GM21723 (cell line): ENCODE results near the gene FLVCR1.
A peak's percentile ranks its signal among the peaks of the same experiment; 100 is the strongest.
"Not testable (repeated sequence)": the region's sequence is repeated elsewhere in the genome, so short reads cannot be mapped to it uniquely, and the experiment has no call there.

Experiments
- ATAC-seq: cut with Tn5 transposase; IDR thresholded peaks from one replicate; pipeline ENCODE4 v1.9.1; 2021; ENCODE audit warnings: mild to moderate bottlenecking, moderate library complexity; ENCODE audit not compliant: unreplicated experiment

FLVCR1 gene

GRCh38 chr1:212858461-212859265, 588 bp downstream of the FLVCR1 start:
- ATAC-seq, result peak; percentile 32

GRCh38 chr1:212860713-212861581, 2.9 kb downstream of the FLVCR1 start:
- no peak for ATAC-seq

GRCh38 chr1:212862111-212862690, 4.1 kb downstream of the FLVCR1 start:
- no peak for ATAC-seq

GRCh38 chr1:212863345-212863744, 5.3 kb downstream of the FLVCR1 start:
- ATAC-seq, result not testable (repeated sequence)

GRCh38 chr1:212864201-212864600, 6.1 kb downstream of the FLVCR1 start:
- ATAC-seq, result no peak

GRCh38 chr1:212867192-212867591, 9.1 kb downstream of the FLVCR1 start:
- no peak for ATAC-seq

GRCh38 chr1:212871976-212872375, 13.9 kb downstream of the FLVCR1 start:
- no peak for ATAC-seq

GRCh38 chr1:212873518-212873917, 15.4 kb downstream of the FLVCR1 start:
- peak; percentile 78 for ATAC-seq

GRCh38 chr1:212878418-212878817, 20.3 kb downstream of the FLVCR1 start:
- no peak for ATAC-seq

- no peak for ATAC-seq
Measured at GRCh38 chr1:212879947-212880690, 22.0 kb downstream of the FLVCR1 start.

- ATAC-seq, result no peak
Measured at GRCh38 chr1:212884592-212884991, 26.5 kb downstream of the FLVCR1 start.

- ATAC-seq, result no peak
Measured at GRCh38 chr1:212892108-212892507, 34.0 kb downstream of the FLVCR1 start.

- ATAC-seq, result no peak
Measured at GRCh38 chr1:212899845-212900244, 41.8 kb downstream of the FLVCR1 start.

GRCh38 chr1:212901290-212901689, 43.2 kb downstream of the FLVCR1 start:
- no peak for ATAC-seq

- no peak for ATAC-seq
Measured at GRCh38 chr1:212902054-212902453, 44.0 kb downstream of the FLVCR1 start.

GRCh38 chr1:212903664-212904063, 45.6 kb downstream of the FLVCR1 start:
- ATAC-seq, result no peak

GRCh38 chr1:212908071-212908470, 50.0 kb downstream of the FLVCR1 start:
- not testable (repeated sequence) for ATAC-seq

- no peak for ATAC-seq
Measured at GRCh38 chr1:212908971-212909370, 50.9 kb downstream of the FLVCR1 start.

- no peak for ATAC-seq
Measured at GRCh38 chr1:212909652-212910063, 51.6 kb downstream of the FLVCR1 start.

- not testable (repeated sequence) for ATAC-seq
Measured at GRCh38 chr1:212910213-212910612, 52.1 kb downstream of the FLVCR1 start.

GRCh38 chr1:212913638-212914037, 55.6 kb downstream of the FLVCR1 start:
- not testable (repeated sequence) for ATAC-seq
